HEK293 (cell line): ENCODE results near the gene TNNC2.

Experiments
- KLF7 ChIP-seq: fragments of 450-650 bp; formaldehyde crosslinking; IDR thresholded peaks from 2 replicates; pipeline ENCODE4 v1.5.1; 2016; ENCODE audit warnings: missing biosample characterization, missing genetic modification characterization, borderline replicate concordance
- ZNF707 ChIP-seq: fragments of 450-650 bp; formaldehyde crosslinking; IDR thresholded peaks from 2 replicates; pipeline ENCODE4 v1.5.1; 2016; ENCODE audit warnings: missing biosample characterization, missing genetic modification characterization
- TF ChIP-seq, protein P1 (sequence below): fragments of 450-650 bp; formaldehyde crosslinking; IDR thresholded peaks from 2 replicates; pipeline ENCODE4 v1.5.1; 2016; ENCODE audit warnings: missing biosample characterization, missing genetic modification characterization
- TF ChIP-seq, protein P2 (sequence below): fragments of 450-650 bp; formaldehyde crosslinking; IDR thresholded peaks from 2 replicates; pipeline ENCODE4 v1.5.1; 2016; ENCODE audit warnings: missing biosample characterization, missing genetic modification characterization

DNA sequence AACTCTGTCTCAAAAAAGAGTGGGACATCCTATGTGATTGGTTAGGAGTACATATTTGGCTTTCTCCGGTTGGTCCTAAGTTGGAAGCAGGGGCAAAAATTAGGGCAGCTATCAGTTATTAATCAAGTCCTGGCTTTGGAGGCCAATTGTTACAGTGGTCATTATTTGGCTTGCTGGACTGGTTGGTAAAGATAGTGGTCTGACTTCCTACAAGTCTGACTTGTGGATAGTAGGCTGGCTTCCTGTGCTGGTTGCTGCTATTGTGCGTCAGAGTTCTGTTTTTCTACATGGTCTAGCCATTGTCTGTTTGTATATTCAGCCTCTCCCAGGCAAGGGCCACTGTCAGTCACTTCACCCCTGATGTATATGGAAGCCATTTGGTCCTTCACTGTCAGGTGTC lies 23.1 kb upstream of the TNNC2 start:
- no peak for TF ChIP-seq KLF7 (tag by site-specific recombination)
- TF ChIP-seq, protein P1, sequence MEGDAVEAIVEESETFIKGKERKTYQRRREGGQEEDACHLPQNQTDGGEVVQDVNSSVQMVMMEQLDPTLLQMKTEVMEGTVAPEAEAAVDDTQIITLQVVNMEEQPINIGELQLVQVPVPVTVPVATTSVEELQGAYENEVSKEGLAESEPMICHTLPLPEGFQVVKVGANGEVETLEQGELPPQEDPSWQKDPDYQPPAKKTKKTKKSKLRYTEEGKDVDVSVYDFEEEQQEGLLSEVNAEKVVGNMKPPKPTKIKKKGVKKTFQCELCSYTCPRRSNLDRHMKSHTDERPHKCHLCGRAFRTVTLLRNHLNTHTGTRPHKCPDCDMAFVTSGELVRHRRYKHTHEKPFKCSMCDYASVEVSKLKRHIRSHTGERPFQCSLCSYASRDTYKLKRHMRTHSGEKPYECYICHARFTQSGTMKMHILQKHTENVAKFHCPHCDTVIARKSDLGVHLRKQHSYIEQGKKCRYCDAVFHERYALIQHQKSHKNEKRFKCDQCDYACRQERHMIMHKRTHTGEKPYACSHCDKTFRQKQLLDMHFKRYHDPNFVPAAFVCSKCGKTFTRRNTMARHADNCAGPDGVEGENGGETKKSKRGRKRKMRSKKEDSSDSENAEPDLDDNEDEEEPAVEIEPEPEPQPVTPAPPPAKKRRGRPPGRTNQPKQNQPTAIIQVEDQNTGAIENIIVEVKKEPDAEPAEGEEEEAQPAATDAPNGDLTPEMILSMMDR (tag by site-specific recombination), result no peak
- TF ChIP-seq, protein P2, sequence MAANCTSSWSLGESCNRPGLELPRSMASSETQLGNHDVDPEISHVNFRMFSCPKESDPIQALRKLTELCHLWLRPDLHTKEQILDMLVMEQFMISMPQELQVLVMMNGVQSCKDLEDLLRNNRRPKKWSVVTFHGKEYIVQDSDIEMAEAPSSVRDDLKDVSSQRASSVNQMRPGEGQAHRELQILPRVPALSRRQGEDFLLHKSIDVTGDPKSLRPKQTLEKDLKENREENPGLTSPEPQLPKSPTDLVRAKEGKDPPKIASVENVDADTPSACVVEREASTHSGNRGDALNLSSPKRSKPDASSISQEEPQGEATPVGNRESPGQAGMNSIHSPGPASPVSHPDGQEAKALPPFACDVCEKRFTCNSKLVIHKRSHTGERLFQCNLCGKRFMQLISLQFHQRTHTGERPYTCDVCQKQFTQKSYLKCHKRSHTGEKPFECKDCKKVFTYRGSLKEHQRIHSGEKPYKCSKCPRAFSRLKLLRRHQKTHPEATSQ (tag by site-specific recombination), result no peak
- no peak for TF ChIP-seq ZNF707 (tag by site-specific recombination)
